Cardiac muscle cell (in vitro differentiated cells and primary cell): ENCODE results near the gene TMEM39A. TPM values are rescaled to one million over a fixed set of nuclear protein-coding genes. Genes with fewer than 3 reads are reported as not detected.
A peak's percentile ranks its signal among the peaks of the same experiment; 100 is the strongest.

Source experiments
- DNase-seq, 2 donors: peaks; one replicate each; pipeline versions ENCODE4 v3.0.0 to v3.0.0-alpha.2; 2010 to 2017; ENCODE audit warnings: low read depth in 1 of 2, low spot score in 1 of 2
- H3K27ac ChIP-seq: fragments of 200-600 bp; sonication (generic); 2 replicates; pipeline ENCODE4 v1.5.1; 2016
- H3K27me3 ChIP-seq: fragments of 200-600 bp; sonication (generic); 2 replicates; pipeline ENCODE4 v1.6.0; 2016; ENCODE audit warnings: control low read depth
- H3K36me3 ChIP-seq: fragments of 200-600 bp; sonication (generic); 2 replicates; pipeline ENCODE4 v1.5.1; 2016; ENCODE audit warnings: control low read depth
- H3K4me1 ChIP-seq: fragments of 200-600 bp; sonication (generic); 2 replicates; pipeline ENCODE4 v1.8.1; 2017; ENCODE audit warnings: low read depth, mild to moderate bottlenecking, mixed run types
- H3K4me3 ChIP-seq: fragments of 200-600 bp; sonication (generic); 2 replicates; pipeline ENCODE4 v1.5.1; 2016; ENCODE audit warnings: mild to moderate bottlenecking
- H3K9me3 ChIP-seq: fragments of 200-600 bp; sonication (generic); 2 replicates; pipeline ENCODE4 v1.5.1; 2017; ENCODE audit warnings: low read depth, mild to moderate bottlenecking, control low read depth
- polyA plus RNA-seq: library from polyadenylated mRNA; unstranded; fragments of >200 nt; fragmentation: Nextera tagmentation; extraction: Ambion mirVana; gene quantifications from 2 replicates; pipeline ENCODE4 v1.2.1, GENCODE V29; 2016
- total RNA-seq: library from RNA; depleted of rRNA; stranded (reverse); fragments of >200 nt; gene quantifications from 2 replicates; pipeline ENCODE4 v1.2.3, GENCODE V29; 2016
- TF ChIP-seq, protein P1 (sequence below): IDR thresholded peaks from 2 replicates; pipeline ENCODE4 v1.5.1; 2012; ENCODE audit warnings: low read depth, mild to moderate bottlenecking, low read length

TMEM39A gene
- total and polyA plus RNA-seq, 2 experiments from 2014 or later: 21.5 to 48.8 TPM

DNA sequence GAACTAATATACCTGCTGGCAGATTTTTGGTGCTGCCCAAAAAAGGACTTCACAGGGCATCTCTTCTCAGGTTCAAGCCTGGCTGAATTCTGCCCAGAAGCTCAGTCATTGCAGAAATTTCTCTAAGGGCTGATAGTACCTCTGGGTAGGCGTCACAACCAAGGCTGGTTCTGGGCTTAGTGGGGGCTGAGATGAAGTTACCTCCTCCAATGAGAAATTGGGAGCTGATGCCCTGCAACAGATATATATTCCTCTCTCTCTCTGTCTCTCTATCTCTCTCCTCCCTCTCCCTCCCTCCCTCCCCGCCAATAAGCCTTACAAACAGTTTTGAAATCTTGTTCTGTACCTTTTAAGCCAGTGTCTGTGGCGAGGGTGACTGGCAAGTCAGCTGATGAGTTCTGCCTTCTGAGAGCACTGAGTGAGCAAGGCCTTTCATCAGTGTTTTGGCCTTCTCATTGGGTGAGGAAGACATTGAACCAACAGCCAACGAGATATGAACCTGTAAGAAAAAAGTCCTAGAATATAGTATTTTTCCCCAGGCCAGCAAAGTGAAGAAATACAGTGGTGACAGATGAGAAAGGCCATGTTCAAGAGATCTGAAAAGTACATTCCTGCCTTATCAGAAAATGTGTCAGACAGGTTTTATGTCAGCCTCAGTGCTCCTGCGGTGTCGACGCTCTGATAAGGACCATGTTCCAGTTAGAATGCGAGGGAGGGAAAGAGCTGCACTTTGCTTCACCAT lies 45.5 kb downstream of the TMEM39A start:
- H3K27ac ChIP-seq: peak overlapping the region; percentile 86
- H3K9me3 ChIP-seq: no peaks in the 10 kb centered on the region
- DNase-seq: peak; percentile 78 to 88
- no peaks in the 10 kb centered on the region for H3K27me3 ChIP-seq
- peaks cover 9% of the 10 kb centered on the region for H3K36me3 ChIP-seq
- TF ChIP-seq, protein P1, sequence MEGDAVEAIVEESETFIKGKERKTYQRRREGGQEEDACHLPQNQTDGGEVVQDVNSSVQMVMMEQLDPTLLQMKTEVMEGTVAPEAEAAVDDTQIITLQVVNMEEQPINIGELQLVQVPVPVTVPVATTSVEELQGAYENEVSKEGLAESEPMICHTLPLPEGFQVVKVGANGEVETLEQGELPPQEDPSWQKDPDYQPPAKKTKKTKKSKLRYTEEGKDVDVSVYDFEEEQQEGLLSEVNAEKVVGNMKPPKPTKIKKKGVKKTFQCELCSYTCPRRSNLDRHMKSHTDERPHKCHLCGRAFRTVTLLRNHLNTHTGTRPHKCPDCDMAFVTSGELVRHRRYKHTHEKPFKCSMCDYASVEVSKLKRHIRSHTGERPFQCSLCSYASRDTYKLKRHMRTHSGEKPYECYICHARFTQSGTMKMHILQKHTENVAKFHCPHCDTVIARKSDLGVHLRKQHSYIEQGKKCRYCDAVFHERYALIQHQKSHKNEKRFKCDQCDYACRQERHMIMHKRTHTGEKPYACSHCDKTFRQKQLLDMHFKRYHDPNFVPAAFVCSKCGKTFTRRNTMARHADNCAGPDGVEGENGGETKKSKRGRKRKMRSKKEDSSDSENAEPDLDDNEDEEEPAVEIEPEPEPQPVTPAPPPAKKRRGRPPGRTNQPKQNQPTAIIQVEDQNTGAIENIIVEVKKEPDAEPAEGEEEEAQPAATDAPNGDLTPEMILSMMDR: no peak
- peaks cover 58% of the 10 kb centered on the region for H3K4me1 ChIP-seq
- no peak overlapping the region for H3K4me3 ChIP-seq

DNA sequence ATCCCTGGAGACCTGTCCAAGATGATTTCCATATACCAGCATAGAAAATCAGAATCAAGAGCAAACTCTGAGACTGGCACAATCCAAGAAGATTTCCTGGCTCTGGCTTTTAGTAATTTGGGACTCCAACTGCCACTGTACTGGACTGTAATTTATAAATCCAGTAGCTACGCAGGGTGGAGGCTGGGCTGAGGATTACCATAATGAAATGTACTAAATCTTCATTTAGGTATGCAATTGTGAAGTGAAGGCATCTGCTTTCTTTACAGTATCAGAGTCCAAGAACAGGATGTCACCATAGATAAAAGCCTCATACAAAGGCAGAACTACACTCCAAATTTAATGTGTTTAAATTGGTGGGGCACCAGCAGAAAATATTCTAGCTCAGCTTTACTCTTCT lies 46.5 kb downstream of the TMEM39A start:
- peak overlapping the region; percentile 86 for H3K27ac ChIP-seq
- H3K4me1 ChIP-seq: peaks cover 58% of the 10 kb centered on the region
- H3K36me3 ChIP-seq: peaks cover 15% of the 10 kb centered on the region
- DNase-seq: no peak
- TF ChIP-seq, protein P1: no peak
- no peak overlapping the region for H3K4me3 ChIP-seq
- no peaks in the 10 kb centered on the region for H3K9me3 ChIP-seq
- H3K27me3 ChIP-seq: no peaks in the 10 kb centered on the region

DNA sequence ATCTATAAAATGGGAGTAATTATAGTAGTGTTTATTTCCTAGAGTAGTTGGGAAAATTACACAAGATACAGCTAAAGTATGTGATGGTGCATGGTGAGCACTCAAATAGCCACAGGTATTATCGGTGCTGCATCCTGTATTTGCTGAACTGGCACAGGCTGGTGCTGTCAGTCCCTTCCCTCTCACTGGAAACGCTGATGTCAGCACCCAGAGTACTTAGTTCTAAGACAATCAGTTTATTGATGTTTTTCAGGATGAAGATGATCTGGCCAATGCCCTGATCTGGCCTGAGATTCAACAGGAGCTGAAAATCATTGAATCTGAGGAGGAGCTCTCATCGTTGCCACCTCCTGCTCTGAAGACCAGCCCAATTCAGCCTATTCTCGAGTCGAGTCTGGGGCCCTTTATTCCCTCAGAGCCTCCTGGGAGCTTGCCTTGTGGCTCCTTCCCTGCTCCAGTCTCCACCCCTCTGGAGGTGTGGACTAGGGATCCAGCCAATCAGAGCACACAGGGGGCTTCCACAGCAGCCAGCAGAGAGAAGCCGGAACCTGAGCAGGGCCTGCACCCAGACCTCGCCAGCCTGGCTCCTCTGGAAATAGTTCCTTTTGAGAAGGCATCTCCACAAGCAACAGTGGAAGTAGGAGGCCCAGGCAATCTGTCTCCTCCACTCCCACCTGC lies 49.7 kb downstream of the TMEM39A start:
- Histone ChIP-seq H3K9me3 (no peaks in the 10 kb centered on the region), H3K27ac (peak overlapping the region; percentile 47), H3K36me3 (peaks cover 34% of the 10 kb centered on the region), H3K27me3 (no peaks in the 10 kb centered on the region), H3K4me1 (peaks cover 36% of the 10 kb centered on the region), H3K4me3 (no peak overlapping the region)
- DNase-seq: peak in 1 of 2 donors; percentile 30
- TF ChIP-seq, protein P1: no peak

DNA sequence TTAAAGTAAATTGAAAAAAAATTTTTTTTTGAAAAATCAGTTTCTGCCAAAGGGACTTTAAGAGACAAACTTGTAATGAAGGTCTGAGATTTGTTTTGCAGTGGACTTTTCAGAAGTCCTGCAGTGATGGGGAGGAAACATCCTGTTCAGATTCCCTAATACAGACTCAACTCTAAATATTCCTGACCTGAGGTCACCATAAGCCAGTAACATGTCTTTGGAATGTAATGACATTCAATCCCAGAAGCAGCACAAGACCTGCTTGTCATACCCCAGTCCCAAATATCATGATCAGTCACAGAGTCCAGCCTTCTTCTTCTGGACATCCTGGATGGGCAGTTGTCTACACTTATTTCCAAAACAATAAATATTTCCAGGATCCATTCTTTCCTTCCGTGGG lies 53.6 kb downstream of the TMEM39A start:
- H3K27me3 ChIP-seq: no peaks in the 10 kb centered on the region
- TF ChIP-seq, protein P1: no peak
- H3K9me3 ChIP-seq: no peaks in the 10 kb centered on the region
- peaks cover 47% of the 10 kb centered on the region for H3K36me3 ChIP-seq
- no peak overlapping the region for H3K27ac ChIP-seq
- no peak overlapping the region for H3K4me3 ChIP-seq
- peaks cover 8% of the 10 kb centered on the region for H3K4me1 ChIP-seq
- no peak for DNase-seq

DNA sequence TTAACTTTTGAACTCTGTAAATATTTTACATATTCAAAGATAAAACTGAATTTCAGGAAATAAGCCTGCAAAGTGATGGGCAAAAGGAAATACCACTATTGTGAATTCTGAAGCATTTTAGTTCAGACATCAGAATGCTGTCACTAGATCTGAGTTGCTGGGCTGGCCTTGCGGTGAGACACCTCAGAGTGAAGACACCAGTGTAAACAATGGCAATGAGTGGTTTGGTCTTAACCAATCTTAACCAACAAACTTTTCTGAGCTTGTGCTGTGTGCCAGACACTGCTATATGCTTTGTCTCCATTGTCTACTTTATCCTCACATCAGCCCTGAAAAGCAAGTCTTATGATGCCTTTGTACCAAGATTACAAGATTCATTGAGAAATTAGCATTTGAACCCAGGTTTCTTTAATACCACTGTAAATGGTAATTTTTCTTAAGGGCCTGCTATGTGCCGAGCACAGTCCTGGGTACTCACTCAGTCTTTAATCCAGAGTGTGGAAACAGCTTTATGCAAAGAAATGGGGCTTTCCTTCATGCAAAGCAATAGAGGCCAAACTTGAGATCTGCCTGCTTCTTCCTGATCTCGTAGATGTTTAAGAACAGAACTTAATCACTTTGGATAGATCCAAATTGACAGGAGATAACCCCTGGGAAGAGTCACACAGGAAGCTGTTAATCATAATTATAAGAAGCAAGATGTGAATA lies 55.0 kb downstream of the TMEM39A start:
- no peak overlapping the region for H3K4me3 ChIP-seq
- no peaks in the 10 kb centered on the region for H3K4me1 ChIP-seq
- H3K27me3 ChIP-seq: no peaks in the 10 kb centered on the region
- no peak overlapping the region for H3K27ac ChIP-seq
- H3K36me3 ChIP-seq: peaks cover 48% of the 10 kb centered on the region
- DNase-seq: no peak
- TF ChIP-seq, protein P1: no peak
- H3K9me3 ChIP-seq: no peaks in the 10 kb centered on the region
